ENCODE results near the gene ATG9A.
"Not testable (repeated sequence)": the region's sequence is repeated elsewhere in the genome, so short reads cannot be mapped to it uniquely, and the experiment has no call there.

The ATG9A gene

GRCh38 chr2:219207134-219207883 lies 22.1 kb downstream of the ATG9A start:
- DNase-seq (ENCODE audit: low read depth in 2 of 2): no peak

- peak; percentile 93 for DNase-seq (ENCODE audit: low read depth in 2 of 2)
Observed at GRCh38 chr2:219206328-219207133, 22.9 kb downstream of the ATG9A start, which contains the start of gene ZFAND2B. TSS of gene ZFAND2B (plus strand) at chr2:219206782. CDS start at chr2:219206988, 206 bp downstream.

- no peak for DNase-seq (ENCODE audit: low read depth in 2 of 2)
Observed at GRCh38 chr2:219205981-219206327, 23.5 kb downstream of the ATG9A start.

DNA sequence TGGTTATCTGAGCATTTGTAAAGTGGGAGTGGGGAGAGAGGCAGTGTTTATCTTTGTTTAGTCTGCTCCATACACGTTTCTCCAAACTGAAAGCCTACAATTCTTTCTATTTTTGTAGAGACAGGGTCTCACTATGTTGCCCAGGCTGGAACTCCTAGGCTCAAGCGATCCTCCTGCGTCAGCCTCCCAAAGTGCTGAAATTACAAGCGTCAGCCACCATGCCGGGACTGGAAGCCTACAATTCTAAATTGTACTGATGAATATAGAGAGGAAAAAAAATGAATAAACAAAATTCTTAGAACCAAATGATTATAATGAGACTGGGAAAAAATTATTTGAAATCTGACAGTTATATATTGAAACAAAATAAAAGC lies 24.3 kb downstream of the ATG9A start:
- no peak for DNase-seq (ENCODE audit: low read depth in 2 of 2)

DNA sequence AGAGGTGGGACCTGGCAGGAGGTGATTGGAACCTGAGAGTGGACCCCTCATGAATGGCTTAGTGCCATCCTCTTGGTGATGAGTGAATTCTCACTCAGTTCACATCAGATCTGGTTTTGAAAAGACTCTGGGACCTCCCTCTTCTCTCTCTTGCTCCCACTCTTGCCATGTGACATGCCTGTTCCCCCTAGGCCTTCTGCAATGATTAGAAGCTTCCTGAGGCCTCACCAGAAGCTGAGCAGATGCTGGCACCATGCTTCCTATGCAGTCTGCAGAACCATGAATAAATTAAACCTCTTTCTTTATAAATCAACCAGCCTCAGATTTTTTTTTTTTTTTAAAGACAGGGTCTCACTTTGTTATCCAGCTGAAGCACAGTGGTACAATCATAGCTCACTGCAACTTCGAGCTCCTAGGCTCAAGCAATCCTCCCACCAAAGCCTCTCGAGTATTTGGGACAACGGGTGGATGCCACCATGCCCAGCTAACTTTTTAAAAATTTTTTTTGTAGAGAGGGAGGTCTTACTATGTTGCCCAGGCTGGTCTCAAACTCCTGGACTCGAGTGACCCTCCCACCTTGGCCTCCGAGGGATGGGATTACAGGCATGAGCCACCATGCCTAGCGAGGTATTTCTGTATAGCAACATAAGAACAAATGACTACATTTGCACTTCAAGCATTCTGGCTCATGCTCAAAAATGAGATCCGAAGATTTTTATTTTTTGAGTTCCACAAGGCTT lies 24.8 kb downstream of the ATG9A start:
- no peak for DNase-seq (ENCODE audit: low read depth in 2 of 2)

GRCh38 chr2:219201331-219201730 lies 28.1 kb downstream of the ATG9A start:
- DNase-seq (ENCODE audit: low read depth in 2 of 2): not testable (repeated sequence)

DNA sequence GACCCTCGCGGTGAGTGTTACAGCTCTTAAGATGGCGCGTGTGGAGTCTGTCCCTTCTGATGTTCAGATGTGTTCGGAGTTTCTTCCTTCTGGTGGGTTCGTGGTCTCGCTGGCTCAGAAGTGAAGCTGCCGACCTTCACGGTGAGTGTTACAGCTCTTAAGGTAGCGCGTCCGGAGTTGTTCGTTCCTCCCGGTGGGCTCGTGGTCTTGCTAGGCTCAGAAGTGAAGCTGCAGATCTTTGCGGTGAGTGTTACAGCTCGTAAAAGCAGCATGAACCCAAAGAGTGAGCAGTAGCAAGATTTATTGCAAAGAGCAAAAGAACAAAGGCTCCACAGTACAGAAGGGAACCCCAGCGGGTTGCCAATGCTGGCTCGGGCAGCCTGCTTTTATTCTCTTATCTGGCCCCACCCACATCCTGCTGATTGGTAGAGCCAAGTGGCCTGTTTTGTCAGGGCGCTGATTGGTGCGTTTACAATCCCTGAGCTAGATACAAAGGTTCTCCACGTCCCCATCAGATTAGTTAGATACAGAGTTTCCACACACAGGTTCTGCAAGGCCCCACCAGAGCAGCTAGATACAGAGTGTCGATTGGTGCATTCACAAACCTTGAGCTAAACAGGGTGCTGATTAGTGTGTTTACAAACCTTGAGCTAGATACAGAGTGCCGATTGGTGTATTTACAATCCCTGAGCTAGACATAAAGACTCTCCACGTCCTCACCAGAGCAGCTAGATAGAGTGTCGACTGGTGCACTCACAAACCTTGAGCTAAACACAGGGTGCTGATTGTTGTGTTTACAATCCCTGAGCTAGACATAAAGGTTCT lies 28.7 kb downstream of the ATG9A start:
- not testable (repeated sequence) for DNase-seq (ENCODE audit: low read depth in 2 of 2)

GRCh38 chr2:219199470-219200211 lies 29.8 kb downstream of the ATG9A start:
- DNase-seq (ENCODE audit: low read depth in 2 of 2): no peak

GRCh38 chr2:219198974-219199373 lies 30.5 kb downstream of the ATG9A start:
- no peak for DNase-seq (ENCODE audit: low read depth in 2 of 2)

DNA sequence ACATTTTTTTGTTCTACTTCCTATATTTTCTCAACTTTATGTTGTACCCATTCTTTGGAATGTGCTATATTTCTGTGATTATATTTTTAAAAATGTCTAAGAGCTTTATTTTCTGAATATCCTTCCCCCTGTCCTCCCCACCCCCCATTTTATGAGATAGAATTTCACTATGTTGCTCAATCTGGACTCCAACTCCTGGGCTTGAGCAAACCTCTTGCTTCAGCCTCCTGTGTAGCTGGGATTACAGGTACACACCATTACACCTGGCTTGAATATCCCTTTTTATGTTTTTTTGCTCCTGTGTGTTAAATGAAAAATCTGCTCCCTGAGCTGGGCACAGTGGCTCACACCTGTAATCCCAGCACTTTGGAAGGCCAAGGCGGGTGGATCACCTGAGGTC lies 32.0 kb downstream of the ATG9A start:
- DNase-seq (ENCODE audit: low read depth in 2 of 2): no peak

- DNase-seq (ENCODE audit: low read depth in 2 of 2): no peak
Observed at GRCh38 chr2:219186754-219187456, 42.5 kb downstream of the ATG9A start.

- DNase-seq (ENCODE audit: low read depth in 2 of 2): no peak
Observed at GRCh38 chr2:219184121-219184520, 45.3 kb downstream of the ATG9A start.

- DNase-seq (ENCODE audit: low read depth in 2 of 2): no peak
Observed at GRCh38 chr2:219183151-219183772, 46.2 kb downstream of the ATG9A start.

DNA sequence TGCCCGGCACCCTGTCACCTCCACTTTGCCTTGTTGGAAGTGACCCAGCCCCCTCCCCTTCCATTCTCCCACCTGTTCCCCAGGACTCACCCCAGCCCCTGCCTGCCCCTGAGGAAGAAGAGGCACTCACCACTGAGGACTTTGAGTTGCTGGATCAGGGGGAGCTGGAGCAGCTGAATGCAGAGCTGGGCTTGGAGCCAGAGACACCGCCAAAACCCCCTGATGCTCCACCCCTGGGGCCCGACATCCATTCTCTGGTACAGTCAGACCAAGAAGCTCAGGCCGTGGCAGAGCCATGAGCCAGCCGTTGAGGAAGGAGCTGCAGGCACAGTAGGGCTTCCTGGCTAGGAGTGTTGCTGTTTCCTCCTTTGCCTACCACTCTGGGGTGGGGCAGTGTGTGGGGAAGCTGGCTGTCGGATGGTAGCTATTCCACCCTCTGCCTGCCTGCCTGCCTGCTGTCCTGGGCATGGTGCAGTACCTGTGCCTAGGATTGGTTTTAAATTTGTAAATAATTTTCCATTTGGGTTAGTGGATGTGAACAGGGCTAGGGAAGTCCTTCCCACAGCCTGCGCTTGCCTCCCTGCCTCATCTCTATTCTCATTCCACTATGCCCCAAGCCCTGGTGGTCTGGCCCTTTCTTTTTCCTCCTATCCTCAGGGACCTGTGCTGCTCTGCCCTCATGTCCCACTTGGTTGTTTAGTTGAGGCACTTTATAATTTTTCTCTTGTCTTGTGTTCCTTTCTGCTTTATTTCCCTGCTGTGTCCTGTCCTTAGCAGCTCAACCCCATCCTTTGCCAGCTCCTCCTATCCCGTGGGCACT lies 46.9 kb downstream of the ATG9A start:
- no peak for DNase-seq (ENCODE audit: low read depth in 2 of 2)

DNA sequence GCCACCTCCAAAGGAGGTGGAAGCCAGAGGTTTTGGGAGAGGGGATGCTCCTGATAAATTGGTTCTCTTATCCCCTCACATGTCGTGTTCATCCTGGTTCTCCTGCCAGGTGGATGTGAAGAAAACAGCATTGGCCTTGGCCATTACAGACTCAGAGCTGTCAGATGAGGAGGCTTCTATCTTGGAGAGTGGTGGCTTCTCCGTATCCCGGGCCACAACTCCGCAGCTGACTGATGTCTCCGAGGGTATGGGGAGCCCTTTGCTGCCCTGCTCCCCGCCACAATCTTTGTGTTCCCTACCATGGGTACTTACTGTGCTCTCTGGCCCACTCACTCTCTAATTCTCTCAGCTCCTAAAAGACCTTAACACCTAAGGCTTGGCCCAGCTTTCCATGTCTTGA lies 47.9 kb downstream of the ATG9A start:
- DNase-seq (ENCODE audit: low read depth in 2 of 2): no peak

- no peak for DNase-seq (ENCODE audit: low read depth in 2 of 2)
Observed at GRCh38 chr2:219180961-219181360, 48.5 kb downstream of the ATG9A start.

- no peak for DNase-seq (ENCODE audit: low read depth in 2 of 2)
Observed at GRCh38 chr2:219179601-219180465, 49.6 kb downstream of the ATG9A start.
